Upper lobe of left lung (tissue), 4 donors: Measurements from ENCODE around the gene CD14.

Experiments used
- CTCF ChIP-seq, 6 experiments: fragments of 450-650 bp in 4 of 6; fragments of 200-600 bp in 2 of 6; sonication (generic) in 2 of 6; IDR thresholded peaks; one replicate each; pipeline ENCODE4 v1.5.1; 2016 to 2019; ENCODE audit warnings: antibody characterized with exemption in 6 of 6
- EP300 ChIP-seq, 4 donors: sonication (generic); formaldehyde crosslinking; IDR thresholded peaks; one replicate each; pipeline ENCODE4 v1.5.1; 2017; ENCODE audit warnings: antibody characterized with exemption in 4 of 4, control low read depth in 2 of 4
- POLR2A ChIP-seq, 4 donors: fragments of 450-650 bp; IDR thresholded peaks; one replicate each; pipeline ENCODE4 v1.5.1; 2016 to 2017; ENCODE audit warnings: antibody characterized with exemption in 4 of 4, mild to moderate bottlenecking in 2 of 4

DNA sequence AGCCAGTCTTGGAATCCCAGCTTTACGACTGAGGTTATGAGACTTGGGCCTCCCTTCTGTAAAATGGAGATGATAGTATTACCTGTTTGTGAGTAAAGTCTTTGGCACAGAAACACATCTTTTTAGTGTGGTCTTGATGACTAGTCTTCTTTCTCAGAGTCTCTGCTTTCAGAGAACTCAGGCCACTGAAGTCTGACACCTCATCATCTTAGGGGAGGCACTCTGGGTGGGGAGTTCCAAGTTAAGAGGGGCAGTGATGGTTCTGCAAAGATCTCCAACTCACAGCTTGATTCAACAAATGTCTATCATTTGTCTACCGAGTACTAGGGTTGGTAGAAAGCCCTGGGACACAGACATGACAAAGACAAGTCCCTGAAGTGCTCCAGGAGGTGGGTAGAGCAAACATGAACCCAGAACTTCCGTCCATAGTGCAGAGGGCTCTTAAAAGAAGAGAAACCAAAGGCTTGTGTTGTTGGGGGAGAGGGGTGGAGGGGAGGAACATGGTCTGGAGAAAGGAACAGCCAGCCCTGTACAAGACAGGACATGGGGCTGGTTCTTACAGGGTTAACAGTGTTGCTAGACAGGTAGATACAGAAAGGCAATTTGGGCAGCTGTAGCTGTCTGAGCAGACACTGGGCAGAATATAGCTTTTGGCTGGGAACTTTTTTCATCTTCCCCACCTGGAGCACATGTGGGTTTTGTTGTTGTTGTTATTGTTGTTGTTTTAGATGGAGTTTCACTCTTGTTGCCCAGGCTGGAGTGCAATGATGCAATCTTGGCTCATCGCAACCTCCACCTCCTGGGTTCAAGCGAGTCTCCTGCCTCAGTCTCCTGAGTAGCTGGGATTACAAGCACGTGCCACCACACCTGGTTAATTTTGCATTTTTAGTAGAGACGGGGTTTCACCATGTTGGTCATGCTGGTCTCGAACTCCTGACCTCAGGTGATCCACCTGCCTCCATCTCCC is 2.6 kb upstream of the CD14 start:
- TF ChIP-seq POLR2A (IDR thresholded peaks at IDR 0.05) (no peak), EP300 (IDR thresholded peaks at IDR 0.05) (no peak), CTCF (IDR thresholded peaks at IDR 0.05) (no peak)
